Uterus (tissue), 4 donors: ENCODE measurements around the gene ASB2. TPM values are rescaled to one million over a fixed set of nuclear protein-coding genes. Genes with fewer than 3 reads are reported as not detected.

Experiments used
- DNase-seq, 2 donors: peaks; one replicate each; pipeline ENCODE4 v3.0.0-alpha.2; 2019 to 2020
- H3K27ac ChIP-seq, 2 donors: fragments of 200-600 bp; sonication (generic); 1 replicate in 1 of 2; 2 replicates in 1 of 2; pipeline ENCODE4 v1.5.1; 2016 to 2018
- H3K27me3 ChIP-seq, 2 donors: fragments of 200-600 bp; sonication (generic); one replicate each; pipeline ENCODE4 v1.5.1; 2018 to 2019; ENCODE audit warnings: control low read depth in 1 of 2
- H3K36me3 ChIP-seq, 2 donors: fragments of 200-600 bp; sonication (generic); one replicate each; pipeline ENCODE4 v1.5.1; 2019; ENCODE audit warnings: control low read depth in 1 of 2
- H3K4me1 ChIP-seq, 2 donors: fragments of 200-600 bp; sonication (generic); one replicate each; pipeline ENCODE4 v1.5.1; 2018 to 2019; ENCODE audit warnings: control low read depth in 1 of 2
- H3K4me3 ChIP-seq, 2 donors: fragments of 200-600 bp; sonication (generic); 1 replicate in 1 of 2; 2 replicates in 1 of 2; pipeline ENCODE4 v1.5.1; 2018 to 2019; ENCODE audit warnings: mild to moderate bottlenecking in 1 of 2
- H3K9me3 ChIP-seq, 2 donors: fragments of 200-600 bp; sonication (generic); one replicate each; pipeline ENCODE4 v1.5.1; 2019; ENCODE audit warnings: control low read depth in 1 of 2
- CTCF ChIP-seq, 4 experiments: fragments of 200-600 bp in 2 of 4; fragments of 450-650 bp in 2 of 4; sonication (generic) in 2 of 4; IDR thresholded peaks; one replicate each; pipeline ENCODE4 v1.5.1; 2016 to 2019; ENCODE audit warnings: antibody characterized with exemption in 4 of 4, mild to moderate bottlenecking in 2 of 4, moderate library complexity in 1 of 4
- POLR2A ChIP-seq, 2 donors: fragments of 450-650 bp; IDR thresholded peaks; one replicate each; pipeline ENCODE4 v1.6.1; 2016; ENCODE audit warnings: antibody characterized with exemption in 2 of 2, mild to moderate bottlenecking in 1 of 2, moderate library complexity in 1 of 2
- intact Hi-C: fragments of 100-400 bp; cut with DNase I; formaldehyde crosslinking; loops from one replicate; pipeline ENCODE4 v1.15.1; 2023; ENCODE audit warnings: low total_unique reads
- total RNA-seq, 4 donors: library from RNA; depleted of rRNA in 3 of 4; stranded (reverse); fragments of >200 nt in 3 of 4; gene quantifications; one replicate each; pipeline versions ENCODE4 v1.1.0 to v1.2.4, GENCODE V29; 2014 to 2023
- donor health status: DM: yes; HTN: yes; CAD: no.

The ASB2 gene
- total RNA-seq, 4 donors from 2014 or later, result 11.8 to 84.1 (median 21.0) TPM

- Histone ChIP-seq H3K27me3 (no peaks in the 10 kb centered on the region), H3K36me3 (no peaks in the 10 kb centered on the region), H3K9me3 (no peaks in the 10 kb centered on the region), H3K4me1 (no peaks in the 10 kb centered on the region), H3K4me3 (no peak overlapping the region), H3K27ac (no peak overlapping the region)
- DNase-seq, result no peak
- intact Hi-C loops, result no loop called here
- TF ChIP-seq POLR2A (IDR thresholded peaks at IDR 0.05) (no peak), CTCF (IDR thresholded peaks at IDR 0.05) (no peak)
These were observed 25.3 kb downstream of the ASB2 start for GRCh38 chr14:93950948-93951634.

GRCh38 chr14:93949511-93950075 is 26.8 kb downstream of the ASB2 start:
- intact Hi-C loops, result no loop called here
- Histone ChIP-seq H3K4me3 (no peak overlapping the region), H3K36me3 (no peaks in the 10 kb centered on the region), H3K27ac (no peak overlapping the region), H3K9me3 (no peaks in the 10 kb centered on the region), H3K4me1 (no peaks in the 10 kb centered on the region), H3K27me3 (no peaks in the 10 kb centered on the region)
- DNase-seq, result no peak
- TF ChIP-seq CTCF (IDR thresholded peaks at IDR 0.05), result no peak
- no peak for TF ChIP-seq POLR2A (IDR thresholded peaks at IDR 0.05)

GRCh38 chr14:93947282-93947681 is 29.1 kb downstream of the ASB2 start:
- H3K36me3 ChIP-seq, result no peaks in the 10 kb centered on the region
- H3K27me3 ChIP-seq, result no peaks in the 10 kb centered on the region
- no peak overlapping the region for H3K27ac ChIP-seq
- no peak for TF ChIP-seq POLR2A (IDR thresholded peaks at IDR 0.05)
- TF ChIP-seq CTCF (IDR thresholded peaks at IDR 0.05), result no peak
- intact Hi-C loops, result no loop called here
- H3K9me3 ChIP-seq, result no peaks in the 10 kb centered on the region
- no peak for DNase-seq
- H3K4me3 ChIP-seq, result no peak overlapping the region
- H3K4me1 ChIP-seq, result no peaks in the 10 kb centered on the region

- H3K27me3 ChIP-seq, result no peaks in the 10 kb centered on the region
- no peak for DNase-seq
- H3K27ac ChIP-seq, result no peak overlapping the region
- no peaks in the 10 kb centered on the region for H3K9me3 ChIP-seq
- H3K4me1 ChIP-seq, result no peaks in the 10 kb centered on the region
- no peak for TF ChIP-seq POLR2A (IDR thresholded peaks at IDR 0.05)
- TF ChIP-seq CTCF (IDR thresholded peaks at IDR 0.05), result no peak
- H3K4me3 ChIP-seq, result no peak overlapping the region
- intact Hi-C loops, result no loop called here
- H3K36me3 ChIP-seq, result no peaks in the 10 kb centered on the region
These were observed 29.8 kb downstream of the ASB2 start for GRCh38 chr14:93946541-93947090.

DNA sequence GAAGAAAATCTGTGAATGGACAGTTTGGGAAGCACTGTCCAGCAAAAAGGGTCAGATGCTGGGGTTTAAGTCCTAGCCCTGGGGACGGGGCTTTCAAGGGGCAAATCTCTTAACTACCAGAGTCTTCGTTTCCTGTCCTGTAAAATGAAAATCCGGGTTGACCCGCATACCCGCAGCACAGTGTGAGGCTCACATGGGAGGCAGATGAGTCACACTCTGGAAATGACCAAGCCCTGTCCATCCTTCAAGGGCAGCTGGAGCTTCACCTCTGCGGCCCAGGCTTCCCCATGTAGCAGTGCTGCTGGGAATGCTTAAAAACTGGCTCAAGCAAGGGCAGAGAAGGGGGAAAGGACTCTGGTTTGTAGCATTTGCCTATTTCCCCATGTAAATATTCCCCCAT is 30.3 kb downstream of the ASB2 start:
- no peaks in the 10 kb centered on the region for H3K36me3 ChIP-seq
- TF ChIP-seq CTCF (IDR thresholded peaks at IDR 0.05) (no peak), POLR2A (IDR thresholded peaks at IDR 0.05) (no peak)
- H3K27ac ChIP-seq, result no peak overlapping the region
- no peak overlapping the region for H3K4me3 ChIP-seq
- no peak for DNase-seq
- no peaks in the 10 kb centered on the region for H3K27me3 ChIP-seq
- no peaks in the 10 kb centered on the region for H3K9me3 ChIP-seq
- intact Hi-C loops, result no loop called here
- H3K4me1 ChIP-seq, result no peaks in the 10 kb centered on the region
